ENCODE results near the gene NOTCH2.
"Not testable (repeated sequence)": the region's sequence is repeated elsewhere in the genome, so short reads cannot be mapped to it uniquely, and the experiment has no call there.

The NOTCH2 gene

GRCh38 chr1:120068683-120069066 lies 787 bp downstream of the NOTCH2 start:
- DNase-seq (ENCODE audit: low read depth in 2 of 2): not testable (repeated sequence)

- not testable (repeated sequence) for DNase-seq (ENCODE audit: low read depth in 2 of 2)
These were observed 21.3 kb downstream of the NOTCH2 start for GRCh38 chr1:120048208-120048607.

GRCh38 chr1:120041771-120042170 lies 27.7 kb downstream of the NOTCH2 start:
- not testable (repeated sequence) for DNase-seq (ENCODE audit: low read depth in 2 of 2)

GRCh38 chr1:120032253-120032652 lies 37.2 kb downstream of the NOTCH2 start:
- DNase-seq (ENCODE audit: low read depth in 2 of 2): not testable (repeated sequence)

GRCh38 chr1:120023791-120024190 lies 45.7 kb downstream of the NOTCH2 start:
- DNase-seq (ENCODE audit: low read depth in 2 of 2): not testable (repeated sequence)

- DNase-seq (ENCODE audit: low read depth in 2 of 2): not testable (repeated sequence)
These were observed 54.5 kb downstream of the NOTCH2 start for GRCh38 chr1:120014978-120015377.

- not testable (repeated sequence) for DNase-seq (ENCODE audit: low read depth in 2 of 2)
These were observed 61.1 kb downstream of the NOTCH2 start for GRCh38 chr1:120008320-120008719.

GRCh38 chr1:120007850-120008249 lies 61.6 kb downstream of the NOTCH2 start:
- DNase-seq (ENCODE audit: low read depth in 2 of 2): not testable (repeated sequence)

- not testable (repeated sequence) for DNase-seq (ENCODE audit: low read depth in 2 of 2)
These were observed 68.4 kb downstream of the NOTCH2 start for GRCh38 chr1:120001035-120001434.

- DNase-seq (ENCODE audit: low read depth in 2 of 2): not testable (repeated sequence)
These were observed 72.6 kb downstream of the NOTCH2 start for GRCh38 chr1:119996731-119997312.

- not testable (repeated sequence) for DNase-seq (ENCODE audit: low read depth in 2 of 2)
These were observed 73.5 kb downstream of the NOTCH2 start for GRCh38 chr1:119995975-119996374.

- DNase-seq (ENCODE audit: low read depth in 2 of 2): no peak
These were observed 81.0 kb downstream of the NOTCH2 start for GRCh38 chr1:119988306-119989062.

GRCh38 chr1:119987686-119988085 lies 81.8 kb downstream of the NOTCH2 start:
- no peak for DNase-seq (ENCODE audit: low read depth in 2 of 2)

GRCh38 chr1:119987112-119987511 lies 82.3 kb downstream of the NOTCH2 start:
- no peak for DNase-seq (ENCODE audit: low read depth in 2 of 2)

GRCh38 chr1:119986007-119986497 lies 83.4 kb downstream of the NOTCH2 start:
- DNase-seq (ENCODE audit: low read depth in 2 of 2): no peak

GRCh38 chr1:119984771-119985170 lies 84.7 kb downstream of the NOTCH2 start:
- no peak for DNase-seq (ENCODE audit: low read depth in 2 of 2)

GRCh38 chr1:119981986-119982815 lies 87.3 kb downstream of the NOTCH2 start:
- no peak for DNase-seq (ENCODE audit: low read depth in 2 of 2)

- DNase-seq (ENCODE audit: low read depth in 2 of 2): no peak
These were observed 88.0 kb downstream of the NOTCH2 start for GRCh38 chr1:119981496-119981895.

GRCh38 chr1:119978018-119978505 lies 91.4 kb downstream of the NOTCH2 start:
- no peak for DNase-seq (ENCODE audit: low read depth in 2 of 2)

GRCh38 chr1:119977113-119977736 lies 92.2 kb downstream of the NOTCH2 start:
- DNase-seq (ENCODE audit: low read depth in 2 of 2): not testable (repeated sequence)

GRCh38 chr1:119975582-119976254 lies 93.7 kb downstream of the NOTCH2 start:
- not testable (repeated sequence) for DNase-seq (ENCODE audit: low read depth in 2 of 2)
